ENCODE measurements around the gene ADH4.
"Not testable (repeated sequence)": the region's sequence is repeated elsewhere in the genome, so short reads cannot be mapped to it uniquely, and the experiment has no call there.

Gene ADH4

DNA sequence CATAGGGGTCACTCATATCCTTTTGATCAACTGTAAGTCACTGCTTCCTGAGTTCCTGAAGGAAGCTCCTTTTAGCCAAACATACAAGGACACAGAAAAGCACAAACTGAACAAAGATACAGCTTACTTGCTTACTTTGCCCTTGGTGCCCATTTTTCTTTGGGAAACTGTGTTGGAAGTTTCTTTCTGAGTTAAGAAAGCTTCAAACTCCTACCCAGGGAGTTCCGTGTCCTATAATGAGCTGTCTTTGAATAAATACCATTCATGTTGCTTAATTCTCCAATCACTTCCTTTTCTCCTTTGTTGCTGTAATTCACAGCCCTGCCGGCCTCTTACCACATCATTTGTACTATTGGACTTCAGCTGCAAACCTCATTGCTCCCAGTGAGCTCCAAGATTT is at the start of gene ADH4:
Gene ADH4, minus strand, starts transcription at position 228 of the 400 bp plus-strand sequence. Its CDS starts 75 bp downstream, at position 153.
- Histone ChIP-seq H3K27ac (ENCODE audit: low read depth, low read length) (no peak within 1 kb of the TSS), H2AFZ (ENCODE audit: low read length, unreplicated experiment) (peak within 1 kb of the TSS; percentile 74), H3K27me3 (ENCODE audit: insufficient read depth, low read length) (no peaks in the 10 kb centered on the region), H3K4me3 (ENCODE audit: low read depth, low read length) (no peak within 1 kb of the TSS), H3K4me1 (ENCODE audit: control insufficient read depth, insufficient read depth, low read length, unreplicated experiment) (peaks cover 3% of the 10 kb centered on the region), H3K36me3 (ENCODE audit: insufficient read depth, low read length) (no peaks in the 10 kb centered on the region), H3K79me2 (ENCODE audit: control insufficient read depth, insufficient read depth, low read length, unreplicated experiment) (no peaks in the 10 kb centered on the region)

DNA sequence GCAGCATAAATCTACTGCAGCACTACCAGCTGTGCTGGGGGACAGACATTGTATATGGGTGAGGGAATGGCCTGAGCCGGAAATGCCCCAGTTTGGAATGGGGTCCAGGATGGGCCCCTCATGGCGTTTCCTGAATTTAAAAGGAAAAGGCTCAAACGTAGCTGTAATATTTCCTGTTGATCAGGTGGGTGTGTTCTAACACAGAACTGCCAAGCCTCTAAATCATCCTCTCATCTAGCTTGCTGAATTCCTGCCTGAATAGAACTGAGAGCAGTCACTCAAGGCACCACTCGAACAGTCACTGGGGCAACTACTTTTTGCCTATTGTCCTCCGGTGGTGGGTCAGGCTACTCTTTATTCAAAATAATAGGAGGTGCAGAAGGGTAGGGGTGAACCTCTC is 46.2 kb upstream of the ADH4 start:
- Histone ChIP-seq H3K4me1 (ENCODE audit: control insufficient read depth, insufficient read depth, low read length, unreplicated experiment) (no peaks in the 10 kb centered on the region), H3K4me3 (ENCODE audit: low read depth, low read length) (no peak overlapping the region), H2AFZ (ENCODE audit: low read length, unreplicated experiment) (no peak overlapping the region), H3K79me2 (ENCODE audit: control insufficient read depth, insufficient read depth, low read length, unreplicated experiment) (no peaks in the 10 kb centered on the region), H3K27ac (ENCODE audit: low read depth, low read length) (no peak overlapping the region), H3K27me3 (ENCODE audit: insufficient read depth, low read length) (no peaks in the 10 kb centered on the region), H3K36me3 (ENCODE audit: insufficient read depth, low read length) (no peaks in the 10 kb centered on the region)

DNA sequence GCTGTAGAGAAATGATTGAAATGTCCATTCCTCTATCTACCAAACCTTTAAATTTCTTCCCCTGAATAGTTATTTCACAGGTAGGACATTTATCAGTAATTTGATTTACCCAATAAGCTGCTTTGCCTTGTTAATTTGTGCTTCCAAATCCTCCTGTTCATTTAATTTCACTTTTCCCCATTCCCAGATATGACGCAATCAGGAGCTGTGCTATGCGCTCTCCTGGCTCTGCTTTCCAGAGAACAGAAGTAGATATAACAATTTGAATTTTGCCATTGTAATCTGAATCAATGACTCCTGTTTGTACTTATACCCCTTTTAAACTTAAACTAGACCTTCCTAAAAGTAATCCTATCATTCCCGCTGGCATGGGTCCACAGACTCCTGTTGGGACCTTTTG is 45.8 kb upstream of the ADH4 start:
- H3K36me3 ChIP-seq (ENCODE audit: insufficient read depth, low read length); H2AFZ ChIP-seq (ENCODE audit: low read length, unreplicated experiment); H3K79me2 ChIP-seq (ENCODE audit: control insufficient read depth, insufficient read depth, low read length, unreplicated experiment); H3K27ac ChIP-seq (ENCODE audit: low read depth, low read length); H3K4me3 ChIP-seq (ENCODE audit: low read depth, low read length); H3K27me3 ChIP-seq (ENCODE audit: insufficient read depth, low read length); H3K4me1 ChIP-seq (ENCODE audit: control insufficient read depth, insufficient read depth, low read length, unreplicated experiment): not testable (repeated sequence)

DNA sequence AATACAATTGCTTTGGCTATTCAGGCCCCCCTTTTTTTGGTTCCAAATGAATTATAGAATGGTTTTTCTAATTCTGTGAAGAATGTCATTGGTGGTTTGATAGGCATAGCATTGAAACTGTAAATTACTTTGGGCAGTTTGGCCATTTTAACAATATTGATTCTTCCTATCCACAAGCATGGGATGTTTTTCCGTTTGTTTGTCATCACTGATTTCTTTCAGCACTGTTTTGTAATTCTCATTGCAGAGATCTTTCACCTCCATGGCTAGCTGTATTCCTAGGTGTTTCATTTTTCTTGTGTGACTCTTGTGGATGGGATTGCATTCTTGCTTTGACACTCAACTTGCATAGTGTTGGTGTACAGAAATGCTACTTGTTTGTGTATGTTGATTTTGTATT is 41.9 kb upstream of the ADH4 start:
- Histone ChIP-seq H3K79me2 (ENCODE audit: control insufficient read depth, insufficient read depth, low read length, unreplicated experiment) (no peaks in the 10 kb centered on the region), H2AFZ (ENCODE audit: low read length, unreplicated experiment) (no peak overlapping the region), H3K27ac (ENCODE audit: low read depth, low read length) (no peak overlapping the region), H3K4me1 (ENCODE audit: control insufficient read depth, insufficient read depth, low read length, unreplicated experiment) (no peaks in the 10 kb centered on the region), H3K4me3 (ENCODE audit: low read depth, low read length) (no peak overlapping the region), H3K36me3 (ENCODE audit: insufficient read depth, low read length) (no peaks in the 10 kb centered on the region), H3K27me3 (ENCODE audit: insufficient read depth, low read length) (no peaks in the 10 kb centered on the region)

DNA sequence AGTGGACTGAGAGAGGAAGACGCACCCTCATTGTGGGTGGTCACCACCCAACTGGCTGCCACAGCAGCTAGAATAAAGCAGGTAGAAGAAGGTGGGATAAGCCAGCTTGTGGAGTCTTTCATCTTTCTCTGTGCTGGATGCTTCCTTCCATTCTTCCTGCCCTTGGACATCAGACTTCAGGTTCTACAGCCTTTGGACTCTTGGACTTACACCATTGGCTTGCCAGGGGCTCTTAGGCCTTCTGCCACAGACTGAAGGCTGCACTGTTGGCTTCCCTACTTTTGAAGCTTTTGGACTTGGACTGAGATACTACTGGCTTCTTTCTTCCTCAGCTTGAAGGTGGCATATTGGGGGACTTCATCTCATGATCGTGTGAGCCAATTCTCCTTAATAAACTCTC is 41.5 kb upstream of the ADH4 start:
- H2AFZ ChIP-seq (ENCODE audit: low read length, unreplicated experiment), result no peak overlapping the region
- H3K27me3 ChIP-seq (ENCODE audit: insufficient read depth, low read length), result no peaks in the 10 kb centered on the region
- no peak overlapping the region for H3K4me3 ChIP-seq (ENCODE audit: low read depth, low read length)
- peaks cover 3% of the 10 kb centered on the region for H3K4me1 ChIP-seq (ENCODE audit: control insufficient read depth, insufficient read depth, low read length, unreplicated experiment)
- H3K36me3 ChIP-seq (ENCODE audit: insufficient read depth, low read length), result no peaks in the 10 kb centered on the region
- H3K27ac ChIP-seq (ENCODE audit: low read depth, low read length), result no peak overlapping the region
- no peaks in the 10 kb centered on the region for H3K79me2 ChIP-seq (ENCODE audit: control insufficient read depth, insufficient read depth, low read length, unreplicated experiment)

DNA sequence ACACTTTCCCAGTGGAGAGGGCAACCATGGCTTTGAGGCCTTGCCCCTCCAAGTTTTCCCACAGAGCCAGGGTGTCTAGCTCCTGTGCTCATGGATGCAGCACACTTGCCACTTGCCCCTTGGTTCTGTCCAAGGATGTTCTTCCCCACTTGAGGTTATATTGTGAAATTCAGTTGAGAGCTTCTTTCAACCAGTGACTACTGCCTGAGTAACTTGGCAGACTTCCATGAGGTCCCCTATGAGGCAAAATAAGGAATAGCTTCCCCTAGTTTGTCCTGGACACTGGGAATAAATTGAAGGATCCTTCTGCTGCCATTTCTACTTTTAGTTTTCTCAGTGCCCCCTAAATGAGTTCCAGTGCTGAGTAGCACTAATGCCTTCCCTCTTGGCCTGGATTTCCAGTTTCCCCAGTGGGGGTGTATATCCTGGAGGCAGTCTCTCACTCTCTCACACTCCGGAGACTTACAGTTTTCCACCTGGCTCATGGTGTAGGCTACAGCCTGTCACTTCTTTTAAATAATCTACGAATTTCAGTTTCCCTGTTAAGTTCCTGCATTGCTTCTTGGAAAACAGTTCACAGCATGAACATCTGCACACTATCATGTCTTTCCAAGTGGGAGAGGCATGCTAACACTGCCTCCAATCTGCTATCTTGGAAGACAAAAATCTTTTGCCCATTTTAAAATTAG is 36.4 kb upstream of the ADH4 start:
- no peaks in the 10 kb centered on the region for H3K79me2 ChIP-seq (ENCODE audit: control insufficient read depth, insufficient read depth, low read length, unreplicated experiment)
- no peak overlapping the region for H2AFZ ChIP-seq (ENCODE audit: low read length, unreplicated experiment)
- no peaks in the 10 kb centered on the region for H3K27me3 ChIP-seq (ENCODE audit: insufficient read depth, low read length)
- H3K36me3 ChIP-seq (ENCODE audit: insufficient read depth, low read length), result no peaks in the 10 kb centered on the region
- no peak overlapping the region for H3K27ac ChIP-seq (ENCODE audit: low read depth, low read length)
- no peak overlapping the region for H3K4me3 ChIP-seq (ENCODE audit: low read depth, low read length)
- peaks cover 15% of the 10 kb centered on the region for H3K4me1 ChIP-seq (ENCODE audit: control insufficient read depth, insufficient read depth, low read length, unreplicated experiment)

DNA sequence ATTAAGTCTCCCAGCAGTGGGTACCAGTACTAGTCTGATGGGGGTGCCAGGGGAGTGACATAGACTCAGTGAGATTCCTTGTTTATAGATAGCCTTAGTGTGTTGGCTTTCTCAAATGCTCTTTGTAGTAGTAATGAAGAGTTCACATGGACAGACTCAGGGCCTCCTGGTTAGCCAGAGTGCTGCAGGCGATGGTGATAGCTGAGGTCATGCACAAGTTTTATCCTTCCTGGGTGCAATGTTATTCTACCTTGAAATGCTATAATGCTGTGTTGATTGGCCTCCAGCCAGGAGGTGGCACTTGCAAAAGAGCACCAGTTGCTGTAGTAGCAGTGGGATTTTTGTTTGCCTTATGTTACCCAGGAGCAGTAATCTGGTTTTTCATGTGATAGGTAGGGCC is 35.5 kb upstream of the ADH4 start:
- H3K4me1 ChIP-seq (ENCODE audit: control insufficient read depth, insufficient read depth, low read length, unreplicated experiment), result peaks cover 15% of the 10 kb centered on the region
- H3K36me3 ChIP-seq (ENCODE audit: insufficient read depth, low read length), result no peaks in the 10 kb centered on the region
- no peaks in the 10 kb centered on the region for H3K27me3 ChIP-seq (ENCODE audit: insufficient read depth, low read length)
- no peaks in the 10 kb centered on the region for H3K79me2 ChIP-seq (ENCODE audit: control insufficient read depth, insufficient read depth, low read length, unreplicated experiment)
- no peak overlapping the region for H2AFZ ChIP-seq (ENCODE audit: low read length, unreplicated experiment)
- H3K4me3 ChIP-seq (ENCODE audit: low read depth, low read length), result no peak overlapping the region
- H3K27ac ChIP-seq (ENCODE audit: low read depth, low read length), result no peak overlapping the region

DNA sequence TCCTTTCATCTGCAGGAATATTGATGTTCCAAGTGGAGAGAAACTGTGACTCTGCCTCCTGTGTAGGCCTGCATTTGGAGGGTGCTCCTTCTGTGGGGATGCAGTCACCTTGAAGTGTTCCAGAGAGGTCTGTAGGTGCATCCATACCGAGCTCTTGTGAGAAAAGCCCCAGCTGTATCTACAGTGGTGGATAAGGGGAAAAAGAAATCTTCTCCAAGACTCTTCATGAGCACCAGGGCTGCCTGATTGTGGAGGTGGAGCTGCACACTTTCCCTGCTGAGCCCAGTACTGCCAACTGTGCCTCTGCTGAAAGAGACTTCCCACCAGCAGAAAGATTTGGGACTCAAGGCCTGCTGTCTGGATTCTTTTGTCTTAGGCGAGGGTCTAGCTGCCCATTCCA is 35.1 kb upstream of the ADH4 start:
- H3K27ac ChIP-seq (ENCODE audit: low read depth, low read length), result no peak overlapping the region
- no peak overlapping the region for H3K4me3 ChIP-seq (ENCODE audit: low read depth, low read length)
- H3K36me3 ChIP-seq (ENCODE audit: insufficient read depth, low read length), result no peaks in the 10 kb centered on the region
- peaks cover 15% of the 10 kb centered on the region for H3K4me1 ChIP-seq (ENCODE audit: control insufficient read depth, insufficient read depth, low read length, unreplicated experiment)
- no peaks in the 10 kb centered on the region for H3K27me3 ChIP-seq (ENCODE audit: insufficient read depth, low read length)
- H3K79me2 ChIP-seq (ENCODE audit: control insufficient read depth, insufficient read depth, low read length, unreplicated experiment), result no peaks in the 10 kb centered on the region
- no peak overlapping the region for H2AFZ ChIP-seq (ENCODE audit: low read length, unreplicated experiment)

DNA sequence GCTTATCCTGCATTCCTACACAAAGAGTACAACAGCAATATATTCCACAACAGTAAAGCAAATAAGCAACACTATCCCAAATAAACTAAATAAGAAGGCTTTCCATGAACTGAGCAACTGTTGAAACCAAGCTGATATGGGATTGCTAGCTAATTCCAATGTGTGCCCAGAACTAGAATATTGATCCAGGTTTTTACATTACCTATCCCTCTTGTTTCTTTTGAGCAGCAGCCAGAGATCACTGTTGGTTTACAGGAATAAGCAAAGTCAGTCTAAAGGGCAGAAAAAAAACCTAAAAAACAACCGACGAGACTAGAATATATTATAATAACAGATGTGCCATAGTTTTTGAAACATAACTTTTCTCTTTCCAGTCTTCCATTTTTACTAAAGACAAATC is 22.4 kb upstream of the ADH4 start:
- H3K79me2 ChIP-seq (ENCODE audit: control insufficient read depth, insufficient read depth, low read length, unreplicated experiment), result no peaks in the 10 kb centered on the region
- H3K27ac ChIP-seq (ENCODE audit: low read depth, low read length), result no peak overlapping the region
- H3K36me3 ChIP-seq (ENCODE audit: insufficient read depth, low read length), result no peaks in the 10 kb centered on the region
- H3K4me3 ChIP-seq (ENCODE audit: low read depth, low read length), result no peak overlapping the region
- H2AFZ ChIP-seq (ENCODE audit: low read length, unreplicated experiment), result no peak overlapping the region
- H3K4me1 ChIP-seq (ENCODE audit: control insufficient read depth, insufficient read depth, low read length, unreplicated experiment), result no peaks in the 10 kb centered on the region
- H3K27me3 ChIP-seq (ENCODE audit: insufficient read depth, low read length), result no peaks in the 10 kb centered on the region

DNA sequence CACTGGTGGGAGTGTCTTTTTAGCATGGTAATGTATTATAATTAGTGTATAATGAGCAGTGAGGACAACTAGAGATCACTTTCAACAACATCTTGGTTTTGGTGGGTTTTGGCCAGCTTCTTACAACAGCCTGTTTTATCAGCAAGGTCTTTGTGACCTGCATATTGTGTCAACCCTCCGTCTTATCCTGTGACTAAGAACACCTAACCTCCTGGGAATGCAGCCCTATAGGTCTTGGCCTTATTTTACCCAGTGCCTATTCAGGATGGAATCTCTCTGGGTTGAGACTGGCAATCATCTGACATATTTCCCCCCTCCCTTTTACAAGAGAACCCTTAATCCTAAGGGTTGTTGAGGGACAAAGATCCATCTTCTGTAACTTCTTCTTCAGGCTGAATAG is 21.9 kb upstream of the ADH4 start:
- H3K27ac ChIP-seq (ENCODE audit: low read depth, low read length), result no peak overlapping the region
- no peaks in the 10 kb centered on the region for H3K79me2 ChIP-seq (ENCODE audit: control insufficient read depth, insufficient read depth, low read length, unreplicated experiment)
- H3K4me3 ChIP-seq (ENCODE audit: low read depth, low read length), result no peak overlapping the region
- no peak overlapping the region for H2AFZ ChIP-seq (ENCODE audit: low read length, unreplicated experiment)
- no peaks in the 10 kb centered on the region for H3K36me3 ChIP-seq (ENCODE audit: insufficient read depth, low read length)
- no peaks in the 10 kb centered on the region for H3K4me1 ChIP-seq (ENCODE audit: control insufficient read depth, insufficient read depth, low read length, unreplicated experiment)
- no peaks in the 10 kb centered on the region for H3K27me3 ChIP-seq (ENCODE audit: insufficient read depth, low read length)

DNA sequence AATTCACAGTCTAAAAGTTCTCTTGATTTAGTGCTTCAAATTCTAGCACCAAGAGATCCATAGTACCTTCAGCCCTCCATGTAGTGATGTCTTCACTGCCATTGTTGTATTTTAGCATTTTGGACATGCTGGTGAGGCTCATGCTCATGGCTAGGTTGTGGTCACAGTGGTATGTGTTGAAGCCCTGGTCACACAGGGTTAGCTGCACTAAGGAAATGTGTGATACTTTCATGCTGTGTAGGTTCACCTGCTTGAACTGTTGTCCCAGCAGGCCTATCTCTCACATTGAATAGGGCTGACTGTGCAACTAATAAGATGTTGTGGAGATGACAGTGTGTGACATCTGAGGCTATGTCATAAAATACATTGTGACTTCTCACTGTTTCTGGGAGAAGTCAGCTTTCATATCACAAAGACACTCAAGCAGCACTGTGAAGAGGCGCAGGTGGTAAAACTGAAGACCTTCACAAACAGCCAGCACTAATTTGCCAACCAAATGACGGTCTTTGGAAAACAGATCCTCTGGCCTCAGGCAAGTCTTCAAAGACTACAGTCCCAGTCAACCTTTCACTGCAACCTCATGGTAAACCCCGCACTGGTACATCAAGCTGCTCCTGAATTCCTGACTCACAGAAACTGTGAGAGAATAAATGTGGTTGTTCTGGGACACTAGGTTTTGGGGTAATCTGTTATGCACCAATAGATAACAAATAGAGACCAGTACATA is 17.4 kb upstream of the ADH4 start:
- Histone ChIP-seq H3K27ac (ENCODE audit: low read depth, low read length) (no peak overlapping the region), H3K79me2 (ENCODE audit: control insufficient read depth, insufficient read depth, low read length, unreplicated experiment) (no peaks in the 10 kb centered on the region), H3K27me3 (ENCODE audit: insufficient read depth, low read length) (no peaks in the 10 kb centered on the region), H2AFZ (ENCODE audit: low read length, unreplicated experiment) (no peak overlapping the region), H3K4me3 (ENCODE audit: low read depth, low read length) (no peak overlapping the region), H3K4me1 (ENCODE audit: control insufficient read depth, insufficient read depth, low read length, unreplicated experiment) (no peaks in the 10 kb centered on the region), H3K36me3 (ENCODE audit: insufficient read depth, low read length) (no peaks in the 10 kb centered on the region)
